Islet of Langerhans (tissue), 1 donor: Measurements from ENCODE around the gene NECTIN1.

Source experiments
- FAIRE-seq: peaks from one replicate; lab custom pipeline; 2011; peaks lifted over from hg19 to GRCh38; lab: Jason Lieb, UNC

NECTIN1 gene, protein sequence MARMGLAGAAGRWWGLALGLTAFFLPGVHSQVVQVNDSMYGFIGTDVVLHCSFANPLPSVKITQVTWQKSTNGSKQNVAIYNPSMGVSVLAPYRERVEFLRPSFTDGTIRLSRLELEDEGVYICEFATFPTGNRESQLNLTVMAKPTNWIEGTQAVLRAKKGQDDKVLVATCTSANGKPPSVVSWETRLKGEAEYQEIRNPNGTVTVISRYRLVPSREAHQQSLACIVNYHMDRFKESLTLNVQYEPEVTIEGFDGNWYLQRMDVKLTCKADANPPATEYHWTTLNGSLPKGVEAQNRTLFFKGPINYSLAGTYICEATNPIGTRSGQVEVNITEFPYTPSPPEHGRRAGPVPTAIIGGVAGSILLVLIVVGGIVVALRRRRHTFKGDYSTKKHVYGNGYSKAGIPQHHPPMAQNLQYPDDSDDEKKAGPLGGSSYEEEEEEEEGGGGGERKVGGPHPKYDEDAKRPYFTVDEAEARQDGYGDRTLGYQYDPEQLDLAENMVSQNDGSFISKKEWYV

DNA sequence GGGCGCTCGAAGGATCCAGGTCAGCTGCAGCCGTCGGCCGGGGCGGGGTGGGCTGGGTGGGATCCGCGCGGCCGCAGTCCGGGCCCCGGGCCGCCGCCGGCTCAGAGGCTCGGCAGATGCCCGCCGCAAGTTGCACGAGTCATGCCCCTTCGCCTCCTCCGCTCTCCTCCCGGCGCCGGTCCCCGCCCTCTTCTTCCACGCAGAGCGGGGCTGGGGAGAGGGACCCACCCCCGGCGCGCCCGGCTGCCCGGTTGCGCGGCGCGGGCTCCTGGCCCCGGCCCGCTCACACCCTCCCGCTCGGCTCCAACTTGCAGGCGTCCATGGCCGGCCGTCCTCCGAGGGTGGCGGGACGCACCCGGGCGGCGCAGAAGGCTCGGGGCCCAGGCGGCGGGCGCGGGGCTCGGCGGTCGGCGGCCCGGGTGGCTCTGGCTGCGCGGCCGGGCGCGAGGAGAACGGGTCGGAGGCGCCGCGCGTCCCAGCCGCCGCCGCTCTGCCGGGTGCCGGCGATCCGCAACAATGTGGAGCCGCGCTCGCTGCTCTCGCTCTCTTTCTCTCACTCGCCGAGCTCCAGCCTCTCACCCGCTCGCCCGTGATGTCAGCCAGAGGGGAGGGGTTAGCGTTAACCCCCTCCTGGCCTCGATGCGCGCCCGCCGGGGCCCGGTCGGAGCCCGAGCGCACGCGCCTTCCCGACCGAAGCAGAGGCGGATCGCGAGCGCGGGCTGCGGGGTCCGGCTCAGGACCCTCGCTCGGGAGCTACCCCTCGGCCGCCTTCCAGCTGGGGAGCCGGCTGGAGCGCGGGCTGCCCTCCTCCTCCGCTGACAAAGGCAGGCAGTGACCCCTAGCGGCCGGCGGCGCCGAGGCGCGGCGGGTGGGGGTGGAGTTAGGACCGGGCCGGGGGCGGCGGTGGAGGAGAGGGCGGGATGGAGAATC is at the start of gene NECTIN1:
TSS of gene NECTIN1 (minus strand) at position 550 of the 930 bp plus-strand sequence. CDS start 647 bp downstream, outside the sequence.
- FAIRE-seq = no peak

DNA sequence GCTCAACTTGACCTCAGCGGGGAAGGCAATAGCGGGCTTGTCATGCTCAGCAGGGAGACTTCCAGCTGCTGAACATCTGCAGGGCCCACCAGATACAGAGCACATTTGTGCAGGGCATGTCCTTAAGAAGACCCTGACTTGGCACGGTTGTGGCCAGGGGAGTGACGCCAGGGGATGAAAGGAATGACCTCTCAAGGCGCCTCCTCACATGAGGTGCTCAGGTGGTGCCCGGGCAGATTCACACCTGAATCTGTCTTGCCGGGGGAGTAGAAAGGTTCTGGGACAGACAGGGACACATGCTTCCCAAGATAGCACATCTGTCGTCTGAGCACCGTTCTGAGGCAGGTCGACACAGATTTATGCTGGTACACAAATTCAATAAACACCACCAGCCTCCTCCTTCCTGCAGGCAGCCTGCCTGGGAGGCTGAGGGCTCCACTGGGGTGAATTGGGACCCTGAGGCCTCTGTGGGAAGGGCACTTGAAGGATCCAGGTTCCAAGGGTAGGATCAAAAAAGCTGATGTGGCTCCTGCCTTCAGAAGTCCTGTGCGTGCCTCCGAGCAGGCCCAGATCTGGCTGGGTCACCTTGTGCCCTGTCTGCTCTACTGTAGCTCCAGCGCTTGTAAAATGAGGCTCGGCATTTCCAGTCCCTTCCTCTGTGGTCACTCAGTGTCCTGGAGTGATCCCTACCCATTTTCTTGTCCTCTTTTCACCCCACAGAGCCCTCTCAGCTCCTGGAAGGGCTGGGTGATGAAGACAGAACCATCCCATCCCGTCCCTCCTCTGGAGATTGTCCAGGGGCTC is 49.6 kb upstream of the NECTIN1 start:
- no peak for FAIRE-seq

DNA sequence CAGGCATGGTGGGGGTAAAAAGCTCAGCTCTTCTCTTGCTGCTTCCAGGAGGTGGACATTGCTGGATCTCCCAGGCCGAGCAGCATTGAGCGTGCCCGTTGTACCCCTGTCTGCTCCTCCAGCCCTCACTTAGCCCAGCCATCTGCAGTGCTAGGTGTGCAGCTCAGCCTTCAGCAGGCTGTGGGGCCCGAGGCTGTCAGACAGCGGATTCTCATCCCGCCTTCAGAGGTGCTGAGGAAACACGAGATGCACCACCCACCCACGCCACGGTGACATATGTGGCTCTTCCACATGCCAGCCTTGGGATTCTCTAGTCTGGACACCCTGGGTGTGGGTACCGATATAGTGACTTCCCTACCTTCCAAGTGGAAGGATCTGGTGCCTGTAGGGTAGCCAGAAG is 48.9 kb upstream of the NECTIN1 start:
- FAIRE-seq = no peak

DNA sequence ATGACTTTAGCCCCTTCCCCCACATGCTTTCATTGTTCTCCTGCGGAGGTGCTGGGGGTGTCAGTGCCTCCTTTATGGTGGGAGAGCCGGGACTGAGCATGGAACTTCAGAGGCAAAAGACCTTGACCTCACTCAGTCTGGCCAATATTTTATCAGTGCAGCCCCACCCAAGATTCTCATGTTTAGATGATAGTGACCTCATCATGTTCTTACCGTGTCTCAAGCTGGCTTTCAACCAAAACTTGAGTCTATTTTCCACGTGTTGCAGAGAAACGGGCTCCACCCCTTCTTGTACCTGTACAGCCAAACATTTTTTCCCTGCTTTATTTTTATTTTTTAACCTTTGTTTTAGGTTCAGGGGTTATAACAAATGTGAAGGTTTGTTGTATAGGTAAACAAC is 47.7 kb upstream of the NECTIN1 start:
- FAIRE-seq = no peak

DNA sequence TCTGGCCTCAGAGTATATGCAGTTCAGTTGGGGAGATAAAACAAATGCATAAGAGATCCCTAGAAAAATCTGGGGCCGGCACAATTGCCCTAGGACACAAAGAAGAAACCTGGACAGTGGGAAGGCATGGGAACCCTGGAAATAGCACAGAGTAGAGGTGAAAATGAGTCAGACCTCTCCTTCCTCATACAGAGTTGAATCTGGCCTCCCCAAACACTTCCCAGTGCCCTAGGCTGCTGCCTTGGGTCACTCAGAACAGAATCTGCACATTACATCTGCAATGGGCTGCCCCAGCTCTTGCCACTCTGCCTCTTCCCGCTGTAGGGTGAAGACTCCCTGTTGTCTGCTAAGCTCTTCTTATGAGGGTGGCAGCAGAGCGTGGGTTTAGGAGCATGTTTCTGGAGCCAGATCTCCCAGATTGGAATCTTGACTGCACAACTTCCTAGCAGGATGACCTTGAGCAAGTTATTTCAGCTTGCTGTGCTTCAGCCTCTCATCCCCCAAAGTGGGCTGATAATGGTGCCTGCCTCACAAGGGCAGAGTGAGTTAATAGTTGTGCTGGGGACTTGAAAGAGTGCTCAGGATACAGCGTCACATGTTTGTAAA is 47.1 kb upstream of the NECTIN1 start:
- FAIRE-seq = no peak

DNA sequence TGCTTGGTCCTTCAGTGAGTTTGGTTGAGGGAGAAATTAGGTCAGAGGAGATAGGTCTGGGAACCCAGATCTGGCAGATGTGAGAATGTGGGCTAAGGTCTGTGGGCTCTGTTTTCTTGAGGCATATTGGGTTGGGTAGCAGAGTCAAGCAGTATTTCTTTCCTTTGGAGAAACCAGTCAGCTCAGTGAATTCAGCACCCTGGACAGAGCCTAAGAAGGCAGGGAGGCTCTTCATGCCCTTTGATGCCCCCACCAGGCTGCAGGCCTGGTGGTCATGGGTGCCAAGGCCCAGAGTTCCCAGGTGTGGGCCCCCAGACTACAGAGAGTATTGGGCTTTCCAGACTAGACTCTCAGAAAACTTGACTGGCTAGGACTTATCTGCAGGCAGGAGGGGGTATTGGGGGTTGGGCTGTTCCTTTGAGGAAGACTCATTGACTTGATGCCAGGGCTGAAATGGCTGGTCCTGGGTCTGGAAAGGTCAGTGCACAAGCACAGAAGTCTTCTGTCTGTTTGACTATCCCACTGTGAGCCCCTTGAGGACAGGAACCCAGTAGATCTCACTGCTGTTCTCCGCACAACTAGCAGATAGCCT is 45.3 kb upstream of the NECTIN1 start:
- no peak for FAIRE-seq

DNA sequence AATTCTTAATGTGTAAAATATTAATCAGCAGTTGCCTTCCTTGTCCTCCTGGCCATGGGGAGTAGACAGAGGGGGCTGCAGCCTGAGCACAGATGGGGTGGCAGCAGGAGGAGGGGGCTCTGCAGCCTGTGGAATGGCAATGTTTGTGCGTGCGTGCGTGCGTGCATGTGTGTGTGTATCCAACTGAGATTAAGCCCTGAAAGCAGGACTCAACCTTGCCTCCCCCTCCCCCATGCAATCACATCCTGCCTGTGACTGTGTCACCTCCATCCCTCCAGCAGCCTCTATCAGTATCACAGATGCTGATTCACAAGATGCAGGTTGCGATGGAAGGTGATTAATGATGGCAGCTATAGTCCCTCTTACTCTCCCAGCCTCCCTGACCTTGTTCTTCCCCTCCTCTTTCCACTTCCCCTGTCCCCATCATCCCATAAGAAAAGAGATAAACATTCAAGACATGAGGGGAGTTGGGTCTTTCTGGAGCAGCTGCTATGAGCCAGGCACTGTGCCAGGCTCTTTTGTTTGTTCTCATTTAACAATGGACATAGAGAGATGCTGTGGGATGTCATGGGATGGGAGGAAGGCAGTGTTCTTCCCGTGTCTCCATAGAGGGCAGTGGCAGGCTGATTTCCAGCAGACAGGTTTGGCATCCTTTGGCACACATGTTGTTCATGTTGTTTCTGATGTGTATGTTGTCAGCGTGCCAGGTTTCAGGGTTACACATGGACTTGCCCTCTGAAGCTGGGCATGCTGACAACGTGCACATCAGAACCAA is 43.8 kb upstream of the NECTIN1 start:
- no peak for FAIRE-seq

DNA sequence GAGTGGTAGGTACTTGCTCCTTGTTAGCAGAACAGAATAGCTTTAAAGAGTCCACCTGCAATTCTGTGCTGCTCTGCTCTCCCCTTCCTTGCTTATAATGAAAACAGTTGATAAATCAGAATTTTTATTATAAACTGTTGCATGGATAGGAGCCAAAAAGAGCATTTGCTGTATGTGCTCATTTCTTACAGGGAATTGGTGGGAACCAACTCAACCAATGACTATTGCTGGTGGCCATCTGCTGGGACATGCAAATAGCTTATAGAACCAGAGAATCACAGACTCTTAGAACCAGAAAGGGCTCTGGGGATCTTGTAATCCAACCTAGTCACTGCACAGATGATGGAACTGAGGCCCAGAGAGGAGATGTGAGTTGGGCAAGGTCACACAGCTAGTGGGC is 43.1 kb upstream of the NECTIN1 start:
- no peak for FAIRE-seq

DNA sequence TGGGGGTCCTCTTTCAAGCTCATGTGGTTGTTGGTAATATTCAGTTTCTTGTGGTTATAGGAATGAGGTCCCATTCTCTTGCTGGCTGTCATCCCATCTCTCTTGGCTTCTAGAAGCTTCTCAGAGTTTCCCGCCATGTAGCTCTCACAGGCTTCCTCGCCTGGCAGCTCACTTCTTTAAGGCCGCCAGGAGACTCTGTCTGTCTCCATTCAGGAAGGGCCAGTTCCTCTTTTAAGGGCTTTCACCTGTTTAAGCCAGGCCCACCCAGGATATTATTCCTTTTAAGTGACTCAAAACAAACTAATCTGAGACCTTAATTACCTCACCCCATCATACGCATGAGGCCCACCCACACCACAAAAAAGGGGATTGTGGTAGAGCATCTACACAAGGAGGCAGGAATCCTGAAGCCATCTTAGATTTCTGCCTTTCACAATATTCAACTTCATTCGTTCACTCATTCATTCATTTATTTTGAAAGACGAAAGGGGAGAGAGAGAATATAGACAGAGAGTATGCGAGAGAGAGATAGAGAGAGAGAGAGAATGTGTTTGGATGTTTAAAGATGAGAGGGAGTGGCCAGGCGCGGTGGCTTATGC is 42.3 kb upstream of the NECTIN1 start:
- no peak for FAIRE-seq

DNA sequence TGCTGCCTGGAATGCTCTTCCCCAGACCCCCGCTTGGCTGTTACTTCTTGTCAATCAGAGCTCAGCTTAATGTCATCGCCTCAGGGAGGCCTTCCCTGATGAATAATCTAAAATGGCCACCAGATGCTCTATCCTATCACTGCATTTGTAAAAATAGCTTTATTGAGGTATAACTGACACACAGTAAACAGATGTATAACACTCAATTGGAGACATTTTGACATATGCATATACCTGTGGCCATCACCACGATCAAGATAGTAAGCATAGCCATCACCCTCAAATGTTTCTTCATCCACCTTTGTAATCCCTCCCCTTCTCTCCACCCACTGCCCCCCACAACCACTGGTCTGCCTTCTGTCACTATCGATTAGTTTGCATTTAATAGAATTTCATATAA is 36.6 kb upstream of the NECTIN1 start:
- no peak for FAIRE-seq

DNA sequence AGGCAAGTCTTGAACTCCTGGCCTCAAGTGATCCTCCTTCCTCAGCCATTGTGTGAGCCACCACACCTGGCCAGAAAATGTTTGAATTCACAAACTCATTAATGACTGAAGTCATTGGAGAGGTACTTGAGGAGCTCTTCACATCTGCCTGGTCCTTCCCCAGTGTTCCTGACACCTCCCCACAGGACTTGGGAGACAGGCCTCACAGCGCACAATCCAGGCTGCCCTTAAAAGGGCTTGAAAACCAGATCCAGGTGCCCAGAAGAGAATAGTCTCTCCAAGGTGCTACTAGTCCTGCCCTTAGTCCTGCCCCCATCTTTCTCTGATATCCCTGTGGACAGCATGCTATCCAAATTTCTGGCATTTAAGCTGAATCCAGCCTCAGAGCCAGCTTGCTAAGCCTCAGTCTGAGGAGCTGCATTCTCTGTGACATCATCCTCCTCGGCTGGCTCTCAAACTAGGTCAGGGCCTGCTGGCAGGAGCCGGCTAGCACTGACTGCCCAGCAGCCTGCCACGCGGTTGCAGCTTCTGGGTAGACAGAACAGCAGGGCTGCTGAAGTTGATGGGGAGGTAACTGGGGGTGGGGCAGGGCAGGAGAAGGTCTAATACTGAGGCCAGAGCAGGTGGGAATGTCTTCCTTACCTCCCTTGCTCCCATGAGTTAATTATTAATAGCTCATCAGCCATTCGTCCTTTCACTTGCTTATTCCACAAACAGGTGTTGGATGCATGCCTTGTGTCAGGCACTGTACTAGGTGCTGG is 35.3 kb upstream of the NECTIN1 start:
- peak; percentile 87 for FAIRE-seq

DNA sequence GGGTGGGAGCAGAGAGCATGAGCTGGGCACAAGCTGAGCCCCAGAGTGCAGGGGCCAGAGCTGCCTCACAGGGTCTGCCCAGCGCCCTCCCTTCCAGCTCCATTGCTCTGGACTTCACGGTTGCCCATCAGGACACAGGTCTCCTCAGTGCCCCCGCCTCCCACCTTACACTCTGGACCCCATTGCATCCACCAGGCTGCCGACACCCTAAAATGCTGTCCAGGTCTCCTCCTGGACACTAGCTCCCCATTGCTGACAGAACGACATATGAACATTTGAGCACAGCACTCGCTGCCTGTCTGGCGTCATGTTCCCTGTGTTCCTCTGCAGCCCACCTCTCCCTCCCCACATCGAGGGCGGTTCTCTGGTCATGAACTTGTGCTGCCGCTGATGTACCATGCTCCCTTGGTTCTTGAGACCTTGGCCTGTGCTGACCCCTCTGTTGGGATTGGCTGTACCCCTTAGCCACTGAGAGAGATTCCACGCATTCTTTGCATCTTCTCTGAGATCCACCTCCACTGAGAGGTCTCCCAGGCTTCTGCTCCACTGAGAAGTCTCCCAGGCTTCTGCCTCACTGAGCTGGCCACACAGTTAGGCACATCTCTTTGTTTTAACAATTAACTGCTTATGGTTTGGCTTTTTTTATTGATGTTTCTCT is 34.2 kb upstream of the NECTIN1 start:
- FAIRE-seq = no peak

DNA sequence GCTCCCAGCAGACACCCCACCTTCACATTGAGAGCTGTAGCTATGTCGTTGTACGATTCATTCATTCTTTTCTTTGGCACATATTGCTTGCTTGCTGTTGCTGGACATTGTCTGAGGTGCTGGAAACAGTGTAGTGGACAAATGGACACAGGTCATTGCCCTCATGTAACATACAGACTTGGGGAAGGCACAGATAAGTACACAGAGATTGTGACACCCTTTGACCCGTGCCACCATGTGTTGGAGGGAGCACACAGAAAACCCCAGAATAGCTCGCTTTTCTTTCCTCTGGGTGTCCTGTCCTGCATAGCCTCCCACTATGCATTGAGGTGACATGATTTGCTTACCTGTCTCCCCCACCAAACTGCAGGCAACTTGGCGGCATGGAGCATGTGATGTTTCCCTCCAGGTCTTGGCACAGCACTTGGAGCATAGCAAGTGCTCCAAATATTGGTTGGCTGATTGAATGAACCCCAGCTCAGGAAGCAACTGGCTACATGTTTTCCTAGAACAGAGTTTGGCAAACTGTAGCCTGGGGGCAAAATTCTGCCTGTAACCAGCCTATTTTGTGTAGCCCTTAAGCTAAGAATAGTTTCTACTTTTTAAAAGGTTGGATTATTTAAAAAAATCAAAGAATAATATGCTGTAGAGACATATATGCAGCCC is 30.9 kb upstream of the NECTIN1 start:
- no peak for FAIRE-seq

DNA sequence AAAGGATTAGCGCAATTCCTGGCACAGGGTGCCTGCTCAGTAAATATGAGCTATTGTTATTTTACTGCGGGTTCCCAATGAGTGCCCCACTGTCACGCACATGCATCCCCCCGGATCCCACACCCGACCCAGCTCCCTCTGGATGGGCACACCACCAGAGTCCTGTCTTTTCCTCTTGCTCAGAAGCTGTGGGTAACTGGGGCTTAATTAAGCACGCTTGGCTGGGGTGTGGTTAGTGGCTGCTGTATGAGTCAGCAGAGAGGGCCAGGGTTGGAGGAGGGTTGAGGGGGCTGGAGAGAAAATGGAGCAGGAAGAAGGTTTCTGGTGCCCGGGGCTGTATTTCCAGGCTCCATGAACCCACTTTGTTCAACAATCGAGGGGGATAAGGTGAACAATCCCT is 30.3 kb upstream of the NECTIN1 start:
- no peak for FAIRE-seq

DNA sequence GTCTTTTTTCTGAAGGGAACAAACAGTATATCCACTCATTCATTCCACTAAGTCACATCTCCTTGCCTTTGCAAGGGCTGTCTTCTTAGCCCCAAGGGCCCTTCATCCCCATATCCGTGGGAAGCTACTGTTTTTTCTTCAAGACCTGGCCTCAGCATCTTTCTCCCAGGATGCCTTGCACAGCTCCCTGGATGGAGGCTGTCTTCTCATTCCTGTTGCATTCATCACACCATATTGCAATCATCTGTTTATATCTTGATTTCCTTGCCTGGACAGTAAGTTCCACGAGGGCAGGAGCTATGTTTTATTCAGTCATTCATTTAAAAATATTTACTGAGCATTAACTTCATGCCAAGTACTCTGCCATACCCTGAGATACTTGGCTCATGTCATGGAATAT is 29.3 kb upstream of the NECTIN1 start:
- no peak for FAIRE-seq

DNA sequence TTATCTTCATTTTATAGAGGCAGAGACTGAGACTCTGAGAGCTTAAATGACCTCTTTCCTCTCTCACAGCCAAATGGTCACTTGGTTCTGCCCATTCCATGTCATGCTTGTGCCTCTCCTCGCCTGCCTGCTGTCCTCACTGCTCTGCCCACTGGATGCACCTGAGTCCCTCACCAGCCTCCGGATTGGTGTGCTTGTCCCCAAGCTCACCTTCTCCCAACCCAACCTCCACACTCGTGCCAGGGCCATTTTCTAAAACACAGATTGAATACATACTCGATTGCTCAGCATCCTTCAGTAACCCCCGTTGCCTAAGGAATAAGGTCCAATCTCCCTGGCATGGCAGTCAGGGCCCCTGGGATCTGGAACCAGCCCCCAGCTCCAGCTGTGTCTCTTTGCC is 28.4 kb upstream of the NECTIN1 start:
- FAIRE-seq = no peak

DNA sequence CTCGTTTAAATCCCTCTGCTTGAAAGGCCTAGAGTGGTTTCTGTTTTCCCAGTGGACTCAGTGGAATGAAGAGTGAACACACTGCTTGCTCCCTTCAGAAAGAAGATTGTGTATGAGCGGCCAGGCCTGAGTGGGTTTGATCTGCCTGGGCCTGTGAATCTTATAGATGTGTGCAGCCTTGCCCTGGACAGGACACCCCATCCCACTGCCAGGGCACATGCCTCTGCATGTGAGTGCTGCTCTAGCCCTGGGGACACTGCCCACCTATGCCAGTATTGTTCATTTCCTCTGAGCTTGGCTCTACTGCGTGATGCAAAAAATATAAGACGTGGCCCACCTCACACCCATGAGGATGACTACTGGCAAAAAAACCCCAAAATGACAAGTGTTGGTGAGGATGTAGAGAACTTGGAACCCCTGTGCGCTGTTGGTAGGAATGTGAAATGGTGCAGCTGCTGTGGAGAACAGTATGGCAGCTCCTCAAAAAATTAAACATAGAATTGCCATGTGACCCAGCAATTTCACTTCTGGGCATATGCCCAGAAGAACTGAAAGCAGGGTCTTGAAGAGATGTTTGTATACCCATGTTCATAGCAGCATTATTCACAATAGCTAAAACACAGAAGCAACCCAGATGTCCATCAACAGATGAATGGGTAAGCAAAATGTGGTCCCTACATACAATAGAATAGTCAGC is 27.3 kb upstream of the NECTIN1 start:
- FAIRE-seq = no peak
